GM12801 (cell line): Measurements from ENCODE around the gene UBE2V1.

ENCODE experiments used
- TF ChIP-seq, protein P1 (sequence below): IDR thresholded peaks from one replicate; pipeline ENCODE4 v1.5.1; 2011; ENCODE audit warnings: control low read depth; ENCODE audit not compliant: insufficient read length; ENCODE audit errors: extremely low read depth

Gene UBE2V1

GRCh38 chr20:50041246-50041873 is 71.6 kb downstream of the UBE2V1 start:
- TF ChIP-seq, protein P1, sequence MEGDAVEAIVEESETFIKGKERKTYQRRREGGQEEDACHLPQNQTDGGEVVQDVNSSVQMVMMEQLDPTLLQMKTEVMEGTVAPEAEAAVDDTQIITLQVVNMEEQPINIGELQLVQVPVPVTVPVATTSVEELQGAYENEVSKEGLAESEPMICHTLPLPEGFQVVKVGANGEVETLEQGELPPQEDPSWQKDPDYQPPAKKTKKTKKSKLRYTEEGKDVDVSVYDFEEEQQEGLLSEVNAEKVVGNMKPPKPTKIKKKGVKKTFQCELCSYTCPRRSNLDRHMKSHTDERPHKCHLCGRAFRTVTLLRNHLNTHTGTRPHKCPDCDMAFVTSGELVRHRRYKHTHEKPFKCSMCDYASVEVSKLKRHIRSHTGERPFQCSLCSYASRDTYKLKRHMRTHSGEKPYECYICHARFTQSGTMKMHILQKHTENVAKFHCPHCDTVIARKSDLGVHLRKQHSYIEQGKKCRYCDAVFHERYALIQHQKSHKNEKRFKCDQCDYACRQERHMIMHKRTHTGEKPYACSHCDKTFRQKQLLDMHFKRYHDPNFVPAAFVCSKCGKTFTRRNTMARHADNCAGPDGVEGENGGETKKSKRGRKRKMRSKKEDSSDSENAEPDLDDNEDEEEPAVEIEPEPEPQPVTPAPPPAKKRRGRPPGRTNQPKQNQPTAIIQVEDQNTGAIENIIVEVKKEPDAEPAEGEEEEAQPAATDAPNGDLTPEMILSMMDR = no peak

DNA sequence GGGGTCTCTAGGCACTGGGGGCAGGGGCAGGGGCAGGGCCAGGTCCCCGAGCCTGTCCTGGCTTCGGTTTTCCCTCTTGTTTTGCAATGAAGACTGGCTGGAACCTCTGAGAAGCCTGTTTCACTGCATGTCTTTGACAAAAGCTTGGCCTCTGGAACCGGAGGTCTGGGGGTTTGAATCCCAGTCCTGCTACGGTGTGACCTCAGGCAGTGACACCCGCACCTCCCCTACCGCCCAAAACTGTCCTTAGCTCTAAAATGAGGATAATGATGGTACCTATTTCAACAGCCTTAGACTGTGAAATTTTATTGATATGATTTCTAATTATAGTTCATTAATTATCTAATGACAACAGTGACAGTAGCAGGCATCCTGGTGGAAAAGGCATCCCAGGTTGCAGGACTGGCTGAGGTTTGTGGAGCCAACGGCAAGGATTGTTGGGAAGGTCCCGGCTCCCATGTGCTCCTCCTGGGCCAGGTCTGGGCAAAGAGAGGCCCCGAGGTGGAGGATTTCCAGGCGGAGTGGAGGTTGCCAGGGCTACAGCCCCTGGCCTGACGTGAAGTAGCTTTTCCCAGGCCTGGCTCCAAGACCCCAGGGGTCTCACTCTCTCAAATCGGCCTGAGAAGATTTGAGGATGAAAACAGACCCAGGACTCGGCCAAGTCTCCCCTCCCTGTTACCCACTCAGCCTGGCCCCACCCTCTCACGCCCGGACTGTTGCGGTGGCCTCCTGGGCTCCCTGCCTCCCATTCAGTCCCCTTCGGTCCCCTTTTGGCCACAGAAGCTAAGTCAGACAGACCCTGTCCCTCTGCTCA is 72.3 kb downstream of the UBE2V1 start:
- TF ChIP-seq, protein P1 = no peak

GRCh38 chr20:50039706-50040431 is 73.1 kb downstream of the UBE2V1 start:
- TF ChIP-seq, protein P1 = no peak

DNA sequence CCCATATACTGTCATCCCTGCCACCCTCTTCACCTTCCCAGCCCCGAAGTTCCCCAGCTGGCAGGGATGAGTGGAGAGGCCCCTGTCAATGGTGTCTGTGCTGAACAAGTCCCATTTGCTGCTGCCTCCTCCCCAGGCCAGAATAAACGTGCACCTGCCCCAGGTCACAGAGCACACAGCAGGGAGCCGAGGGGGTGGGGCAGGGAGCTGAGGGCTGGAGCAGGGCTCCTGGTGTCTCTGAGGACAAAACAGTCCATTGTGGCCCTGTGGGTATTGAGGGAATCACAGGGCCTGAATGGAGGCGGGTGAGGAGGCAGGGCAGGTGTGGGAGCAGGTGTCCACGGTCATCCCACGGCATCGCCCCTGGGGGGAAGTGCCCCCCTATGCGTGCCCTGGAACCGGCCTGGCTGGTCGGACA is 74.4 kb downstream of the UBE2V1 start:
- TF ChIP-seq, protein P1 = no peak

DNA sequence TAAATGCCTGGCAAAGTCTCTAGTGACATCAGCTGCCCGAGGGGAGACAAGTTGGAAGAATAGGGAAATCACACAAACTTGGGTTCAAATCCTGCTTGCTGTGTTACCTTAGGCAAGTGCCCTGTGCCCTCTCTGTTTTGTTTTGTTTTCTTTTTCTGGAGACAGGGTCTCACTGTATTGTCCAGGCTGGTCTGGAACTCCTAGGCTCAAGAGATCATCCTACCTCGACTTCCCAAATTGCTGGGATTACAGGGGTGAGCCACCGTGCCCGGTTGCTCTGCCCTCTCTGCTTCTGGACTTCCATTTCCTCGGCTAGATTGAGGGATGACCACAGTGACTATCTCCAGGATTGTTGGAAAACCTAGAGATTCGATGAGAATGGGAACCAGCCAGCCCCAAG is 74.8 kb downstream of the UBE2V1 start:
- TF ChIP-seq, protein P1 = no peak

- TF ChIP-seq, protein P1 = no peak
Observed at GRCh38 chr20:50037575-50037974, 75.4 kb downstream of the UBE2V1 start.

DNA sequence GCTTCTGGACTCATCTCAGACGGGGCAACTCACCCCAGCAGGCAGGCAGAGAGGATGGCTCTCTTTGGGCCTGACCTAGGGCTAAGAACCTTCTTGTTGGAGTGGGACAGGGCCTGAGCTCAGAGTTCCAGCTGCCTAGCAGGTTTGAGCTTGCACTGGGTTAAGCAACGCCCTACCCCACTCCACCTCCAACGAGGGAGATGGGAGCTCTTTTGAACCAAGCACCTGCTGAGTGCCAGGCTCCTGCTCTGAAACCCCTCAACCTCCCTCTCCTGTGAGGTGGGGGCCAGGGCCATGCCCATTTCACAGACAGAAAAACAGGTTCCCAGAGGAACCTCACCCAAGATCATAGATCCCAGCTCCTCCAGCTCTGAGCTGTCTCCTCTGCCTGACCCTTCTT is 75.8 kb downstream of the UBE2V1 start:
- TF ChIP-seq, protein P1 = no peak
